Neural cell (in vitro differentiated cells): ENCODE results near the gene HBQ1. TPM values are rescaled to one million over a fixed set of nuclear protein-coding genes. Genes with fewer than 3 reads are reported as not detected.

ENCODE experiments used
- H2AFZ ChIP-seq: fragments of 200-600, 300-800 bp; sonication (generic), shearing (Covaris generic); 2 replicates; pipeline ENCODE4 v1.6.0; 2014; ENCODE audit warnings: low read depth, mild to moderate bottlenecking, antibody characterized with exemption, low read length, moderate library complexity
- H3F3A ChIP-seq: fragments of 200-600 bp; shearing (Covaris generic); 2 replicates; pipeline ENCODE4 v1.6.1; 2016; ENCODE audit warnings: mild to moderate bottlenecking, moderate library complexity, mixed read lengths, antibody characterized with exemption, low read length; ENCODE audit not compliant: insufficient read depth, poor library complexity, severe bottlenecking
- H3K27ac ChIP-seq: fragments of 200-600, 300-800 bp; sonication (generic), shearing (Covaris generic); 2 replicates; pipeline ENCODE4 v1.5.1; 2014; ENCODE audit warnings: mild to moderate bottlenecking, low read length, moderate library complexity
- H3K27me3 ChIP-seq: fragments of 300-800, 200-600 bp; sonication (generic), shearing (Covaris generic); 2 replicates; pipeline ENCODE4 v1.6.0; 2014; ENCODE audit warnings: mild to moderate bottlenecking, low read depth, low read length, moderate library complexity; ENCODE audit not compliant: insufficient read depth
- H3K36me3 ChIP-seq: fragments of 300-800, 200-600 bp; sonication (generic), shearing (Covaris generic); 2 replicates; pipeline ENCODE4 v1.5.1; 2014; ENCODE audit warnings: mild to moderate bottlenecking, antibody characterized with exemption, low read length, moderate library complexity; ENCODE audit not compliant: insufficient read depth
- H3K4me2 ChIP-seq: fragments of 300-800, 200-600 bp; sonication (generic), shearing (Covaris generic); 2 replicates; pipeline ENCODE4 v1.6.0; 2014; ENCODE audit warnings: mild to moderate bottlenecking, low read length
- H3K4me3 ChIP-seq: fragments of 300-800, 200-600 bp; sonication (generic), shearing (Covaris generic); 2 replicates; pipeline ENCODE4 v1.5.1; 2014; ENCODE audit warnings: mild to moderate bottlenecking, low read length, moderate library complexity
- H3K79me2 ChIP-seq: fragments of 200-600 bp; shearing (Covaris generic); replicated peaks from 2 replicates; pipeline ENCODE4 v1.6.0; 2014; ENCODE audit warnings: mild to moderate bottlenecking, low read length, moderate library complexity; ENCODE audit not compliant: insufficient read depth
- H3K9ac ChIP-seq: fragments of 300-800, 200-600 bp; sonication (generic), shearing (Covaris generic); 2 replicates; pipeline ENCODE4 v1.6.1; 2016; ENCODE audit warnings: mild to moderate bottlenecking, low read length, mixed read lengths
- H3K9me2 ChIP-seq: fragments of 200-600 bp; shearing (Covaris generic); 2 replicates; pipeline ENCODE4 v1.6.1; 2016; ENCODE audit warnings: mild to moderate bottlenecking, low read length, mixed read lengths; ENCODE audit not compliant: insufficient read depth
- H3K9me3 ChIP-seq: fragments of 200-600, 300-800 bp; sonication (generic), shearing (Covaris generic); 2 replicates; pipeline ENCODE4 v1.6.1; 2016; ENCODE audit warnings: mild to moderate bottlenecking, mixed run types, low read length, moderate library complexity, mixed read lengths
- H4K20me1 ChIP-seq: fragments of 200-600 bp; shearing (Covaris generic); 2 replicates; pipeline ENCODE4 v1.6.1; 2016; ENCODE audit warnings: mild to moderate bottlenecking, mixed run types; ENCODE audit not compliant: insufficient read depth
- EP300 ChIP-seq: fragments of 450-650 bp; conservative IDR thresholded peaks from 2 replicates; pipeline ENCODE4 v1.6.1; 2014; ENCODE audit warnings: antibody characterized with exemption, mild to moderate bottlenecking, moderate library complexity; ENCODE audit not compliant: poor library complexity, severe bottlenecking
- EZH2 ChIP-seq: fragments of 200-600, 300-800 bp; shearing (Covaris generic), sonication (generic); IDR thresholded peaks from 2 replicates; pipeline ENCODE4 v1.6.1; 2014; ENCODE audit warnings: antibody characterized with exemption, low read length, borderline replicate concordance, mild to moderate bottlenecking; ENCODE audit not compliant: insufficient read depth, poor library complexity, severe bottlenecking
- MXI1 ChIP-seq: fragments of 450-650 bp; conservative IDR thresholded peaks from 2 replicates; pipeline ENCODE4 v1.6.1; 2014; ENCODE audit warnings: antibody characterized with exemption, mild to moderate bottlenecking; ENCODE audit not compliant: poor library complexity, severe bottlenecking
- POLR2AphosphoS5 ChIP-seq: IDR thresholded peaks from 2 replicates; pipeline ENCODE4 v1.6.1; 2012
- RAD21 ChIP-seq: fragments of 450-650 bp; conservative IDR thresholded peaks from 2 replicates; pipeline ENCODE4 v1.6.1; 2014; ENCODE audit warnings: antibody characterized with exemption, mild to moderate bottlenecking, moderate library complexity
- SMC3 ChIP-seq: fragments of 450-650 bp; conservative IDR thresholded peaks from 2 replicates; pipeline ENCODE4 v1.6.1; 2014; ENCODE audit warnings: antibody characterized with exemption, mild to moderate bottlenecking, moderate library complexity; ENCODE audit not compliant: poor library complexity
- TAF1 ChIP-seq: IDR thresholded peaks from 2 replicates; pipeline ENCODE4 v1.6.1; 2012; ENCODE audit warnings: low read depth
- polyA plus RNA-seq: library from polyadenylated mRNA; depleted of rRNA; stranded (reverse); fragments of >200 nt; gene quantifications from 2 replicates; pipeline ENCODE4 v1.2.3, GENCODE V29; 2014
- TF ChIP-seq, protein P1 (sequence below): fragments of 450-650 bp; IDR thresholded peaks from 2 replicates; pipeline ENCODE4 v1.5.1; 2014; ENCODE audit warnings: antibody characterized with exemption, mild to moderate bottlenecking, moderate library complexity; ENCODE audit not compliant: poor library complexity, severe bottlenecking
- TF ChIP-seq, protein P2 (sequence below): IDR thresholded peaks from 2 replicates; pipeline ENCODE4 v1.6.1; 2012; ENCODE audit warnings: borderline replicate concordance

The HBQ1 gene
- polyA plus RNA-seq, 1 donor from 2014 or later: 4.5 TPM

DNA sequence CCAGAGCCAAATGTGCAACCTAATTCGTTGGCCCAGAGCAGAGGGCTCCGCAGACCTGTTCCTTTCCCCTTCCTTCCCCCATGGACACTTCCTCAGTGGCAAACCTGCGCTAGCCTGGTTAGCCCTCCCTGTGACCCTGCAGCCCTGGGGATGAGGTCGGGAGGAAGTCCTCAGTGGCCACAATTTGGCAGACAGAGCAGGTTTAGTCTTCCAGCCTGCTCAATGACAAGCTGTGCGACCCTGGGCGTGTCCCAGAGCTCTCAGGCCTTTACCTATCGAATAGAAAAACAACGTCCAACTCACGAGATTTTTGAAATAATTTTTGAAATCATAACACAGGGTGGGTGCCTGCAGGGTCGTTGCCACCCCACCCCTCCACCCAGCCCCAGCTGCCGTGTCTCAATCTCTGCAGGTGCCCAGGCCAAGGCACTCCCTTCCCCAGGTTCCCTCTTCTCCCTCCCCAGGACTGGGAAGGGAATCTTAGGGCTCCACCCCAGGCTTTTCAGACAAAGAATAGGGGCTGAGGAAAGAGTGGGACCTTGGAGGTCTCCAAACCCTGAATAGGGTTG lies 13.1 kb upstream of the HBQ1 start:
- TF ChIP-seq SMC3 (no peak), TAF1 (no peak), EP300 (no peak), RAD21 (no peak), MXI1 (no peak), EZH2 (no peak), POLR2AphosphoS5 (no peak)
- TF ChIP-seq, protein P1, sequence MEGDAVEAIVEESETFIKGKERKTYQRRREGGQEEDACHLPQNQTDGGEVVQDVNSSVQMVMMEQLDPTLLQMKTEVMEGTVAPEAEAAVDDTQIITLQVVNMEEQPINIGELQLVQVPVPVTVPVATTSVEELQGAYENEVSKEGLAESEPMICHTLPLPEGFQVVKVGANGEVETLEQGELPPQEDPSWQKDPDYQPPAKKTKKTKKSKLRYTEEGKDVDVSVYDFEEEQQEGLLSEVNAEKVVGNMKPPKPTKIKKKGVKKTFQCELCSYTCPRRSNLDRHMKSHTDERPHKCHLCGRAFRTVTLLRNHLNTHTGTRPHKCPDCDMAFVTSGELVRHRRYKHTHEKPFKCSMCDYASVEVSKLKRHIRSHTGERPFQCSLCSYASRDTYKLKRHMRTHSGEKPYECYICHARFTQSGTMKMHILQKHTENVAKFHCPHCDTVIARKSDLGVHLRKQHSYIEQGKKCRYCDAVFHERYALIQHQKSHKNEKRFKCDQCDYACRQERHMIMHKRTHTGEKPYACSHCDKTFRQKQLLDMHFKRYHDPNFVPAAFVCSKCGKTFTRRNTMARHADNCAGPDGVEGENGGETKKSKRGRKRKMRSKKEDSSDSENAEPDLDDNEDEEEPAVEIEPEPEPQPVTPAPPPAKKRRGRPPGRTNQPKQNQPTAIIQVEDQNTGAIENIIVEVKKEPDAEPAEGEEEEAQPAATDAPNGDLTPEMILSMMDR: no peak
- TF ChIP-seq, protein P2, sequence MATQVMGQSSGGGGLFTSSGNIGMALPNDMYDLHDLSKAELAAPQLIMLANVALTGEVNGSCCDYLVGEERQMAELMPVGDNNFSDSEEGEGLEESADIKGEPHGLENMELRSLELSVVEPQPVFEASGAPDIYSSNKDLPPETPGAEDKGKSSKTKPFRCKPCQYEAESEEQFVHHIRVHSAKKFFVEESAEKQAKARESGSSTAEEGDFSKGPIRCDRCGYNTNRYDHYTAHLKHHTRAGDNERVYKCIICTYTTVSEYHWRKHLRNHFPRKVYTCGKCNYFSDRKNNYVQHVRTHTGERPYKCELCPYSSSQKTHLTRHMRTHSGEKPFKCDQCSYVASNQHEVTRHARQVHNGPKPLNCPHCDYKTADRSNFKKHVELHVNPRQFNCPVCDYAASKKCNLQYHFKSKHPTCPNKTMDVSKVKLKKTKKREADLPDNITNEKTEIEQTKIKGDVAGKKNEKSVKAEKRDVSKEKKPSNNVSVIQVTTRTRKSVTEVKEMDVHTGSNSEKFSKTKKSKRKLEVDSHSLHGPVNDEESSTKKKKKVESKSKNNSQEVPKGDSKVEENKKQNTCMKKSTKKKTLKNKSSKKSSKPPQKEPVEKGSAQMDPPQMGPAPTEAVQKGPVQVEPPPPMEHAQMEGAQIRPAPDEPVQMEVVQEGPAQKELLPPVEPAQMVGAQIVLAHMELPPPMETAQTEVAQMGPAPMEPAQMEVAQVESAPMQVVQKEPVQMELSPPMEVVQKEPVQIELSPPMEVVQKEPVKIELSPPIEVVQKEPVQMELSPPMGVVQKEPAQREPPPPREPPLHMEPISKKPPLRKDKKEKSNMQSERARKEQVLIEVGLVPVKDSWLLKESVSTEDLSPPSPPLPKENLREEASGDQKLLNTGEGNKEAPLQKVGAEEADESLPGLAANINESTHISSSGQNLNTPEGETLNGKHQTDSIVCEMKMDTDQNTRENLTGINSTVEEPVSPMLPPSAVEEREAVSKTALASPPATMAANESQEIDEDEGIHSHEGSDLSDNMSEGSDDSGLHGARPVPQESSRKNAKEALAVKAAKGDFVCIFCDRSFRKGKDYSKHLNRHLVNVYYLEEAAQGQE: no peak
- no peak overlapping the region for H3K4me2 ChIP-seq
- no peaks in the 10 kb centered on the region for H3K9me3 ChIP-seq
- no peak overlapping the region for H3K4me3 ChIP-seq
- no peak overlapping the region for H3K9ac ChIP-seq
- H3F3A ChIP-seq: no peaks in the 10 kb centered on the region
- peaks cover 76% of the 10 kb centered on the region for H3K27me3 ChIP-seq
- H3K27ac ChIP-seq: no peak overlapping the region
- H3K79me2 ChIP-seq: no peaks in the 10 kb centered on the region
- no peaks in the 10 kb centered on the region for H3K9me2 ChIP-seq
- no peak overlapping the region for H2AFZ ChIP-seq
- H4K20me1 ChIP-seq: no peaks in the 10 kb centered on the region
- no peaks in the 10 kb centered on the region for H3K36me3 ChIP-seq

DNA sequence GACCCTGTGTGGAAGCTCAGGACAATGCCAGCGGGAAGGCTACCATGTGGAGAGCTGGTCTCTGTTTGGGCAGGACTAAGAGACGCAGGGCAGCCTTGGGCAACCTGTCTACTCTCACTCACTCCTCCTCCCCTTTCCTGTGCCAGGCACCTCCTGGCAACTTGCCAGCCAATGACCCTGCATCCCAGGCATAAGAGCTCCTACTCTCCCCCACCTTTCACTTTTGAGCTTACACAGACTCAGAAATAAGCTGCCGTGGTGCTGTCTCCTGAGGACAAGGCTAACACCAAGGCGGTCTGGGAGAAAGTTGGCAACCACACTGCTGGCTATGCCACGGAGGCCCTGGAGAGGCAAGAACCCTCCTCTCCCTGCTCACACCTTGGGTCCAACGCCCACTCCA lies 11.8 kb upstream of the HBQ1 start:
- H3K27me3 ChIP-seq: peaks cover 70% of the 10 kb centered on the region
- H4K20me1 ChIP-seq: no peaks in the 10 kb centered on the region

More for the DNA sequence above, 11.8 kb upstream of the HBQ1 start:
- Histone ChIP-seq H3K9me3 (no peaks in the 10 kb centered on the region), H2AFZ (no peak overlapping the region), H3K9ac (no peak overlapping the region), H3K36me3 (no peaks in the 10 kb centered on the region), H3K4me2 (no peak overlapping the region), H3K27ac (no peak overlapping the region), H3K9me2 (no peaks in the 10 kb centered on the region), H3K79me2 (no peaks in the 10 kb centered on the region), H3F3A (no peaks in the 10 kb centered on the region), H3K4me3 (no peak overlapping the region)
- TF ChIP-seq SMC3 (no peak), EP300 (no peak), TAF1 (no peak), POLR2AphosphoS5 (no peak), EZH2 (no peak), RAD21 (no peak), MXI1 (no peak)
- TF ChIP-seq, protein P1: no peak
- TF ChIP-seq, protein P2: no peak
